HepG2 (cell line): ENCODE data around the gene MAP2K2. TPM values are rescaled to one million over a fixed set of nuclear protein-coding genes. Genes with fewer than 3 reads are reported as not detected.

Source experiments
- CCDC6 ChIP-seq: sonication (generic); formaldehyde crosslinking; IDR thresholded peaks from 2 replicates; pipeline ENCODE4 v1.8.1; 2022; ENCODE audit warnings: mild to moderate bottlenecking, missing genetic modification reagents, moderate library complexity
- CEBPZ ChIP-seq: IDR thresholded peaks from 2 replicates; pipeline ENCODE4 v1.6.1; 2012; ENCODE audit warnings: low read length, improper control_type of control experiment
- CENPX ChIP-seq: sonication (generic); formaldehyde crosslinking; IDR thresholded peaks from 2 replicates; pipeline ENCODE4 v1.9.0; 2021; ENCODE audit warnings: mild to moderate bottlenecking, missing genetic modification reagents, moderate library complexity
- KDM6A ChIP-seq: IDR thresholded peaks from 2 replicates; pipeline ENCODE4 v1.6.1; 2016; ENCODE audit warnings: low read depth
- RERE ChIP-seq: IDR thresholded peaks from 2 replicates; pipeline ENCODE4 v1.6.1; 2016; ENCODE audit warnings: low read depth, missing genetic modification reagents, missing compliant biosample characterization
- TSC22D2 ChIP-seq: sonication (generic); formaldehyde crosslinking; IDR thresholded peaks from 2 replicates; pipeline ENCODE4 v1.5.1; 2020; ENCODE audit warnings: missing genetic modification reagents, mild to moderate bottlenecking, borderline replicate concordance
- ZMYM3 ChIP-seq: sonication (generic); formaldehyde crosslinking; IDR thresholded peaks from 2 replicates; pipeline ENCODE4 v1.5.1; 2020; ENCODE audit warnings: mild to moderate bottlenecking, missing genetic modification reagents
- polyA plus RNA-seq, 8 experiments: library from polyadenylated mRNA; depleted of rRNA in 3 of 8; stranded (reverse) in 7 of 8; unstranded in 1 of 8; fragments of >200 nt; fragmentation: Illumina TruSeq in 4 of 8; extraction: Trizol in 4 of 8; gene quantifications; 2 replicates each; pipeline versions ENCODE4 v1.2.1 to v1.2.3, GENCODE V29; 2011 to 2016; ENCODE audit warnings: low read depth in 4 of 8, missing spikeins in 1 of 8, mixed read lengths in 1 of 8; ENCODE audit not compliant: insufficient read depth in 1 of 8
- total RNA-seq, 5 experiments: library from RNA; depleted of rRNA; stranded (reverse); fragments of >200 nt; fragmentation: Illumina TruSeq; extraction: Trizol; gene quantifications; 2 replicates each; pipeline ENCODE4 v1.2.3, GENCODE V29; 2016; ENCODE audit warnings: low read depth in 1 of 5
- TF ChIP-seq, protein P1 (sequence below), 2 experiments: sonication (generic) in 1 of 2; formaldehyde crosslinking in 1 of 2; IDR thresholded peaks; 2 replicates each; pipeline versions ENCODE4 v1.4.0 to v1.6.1; 2018 to 2020; ENCODE audit warnings: missing genetic modification reagents in 2 of 2, borderline replicate concordance in 1 of 2, low read depth in 1 of 2, mild to moderate bottlenecking in 1 of 2, missing biosample characterization in 1 of 2
- TF ChIP-seq, protein P2 (sequence below): sonication (generic); formaldehyde crosslinking; IDR thresholded peaks from 2 replicates; pipeline ENCODE4 v1.4.0; 2020; ENCODE audit warnings: missing genetic modification reagents

The MAP2K2 gene
- total and polyA plus RNA-seq, 2 of the 13 experiments (the other 11 are each of a cell fraction or from before 2014, with no cell fraction given): 70.3 to 80.9 TPM

DNA sequence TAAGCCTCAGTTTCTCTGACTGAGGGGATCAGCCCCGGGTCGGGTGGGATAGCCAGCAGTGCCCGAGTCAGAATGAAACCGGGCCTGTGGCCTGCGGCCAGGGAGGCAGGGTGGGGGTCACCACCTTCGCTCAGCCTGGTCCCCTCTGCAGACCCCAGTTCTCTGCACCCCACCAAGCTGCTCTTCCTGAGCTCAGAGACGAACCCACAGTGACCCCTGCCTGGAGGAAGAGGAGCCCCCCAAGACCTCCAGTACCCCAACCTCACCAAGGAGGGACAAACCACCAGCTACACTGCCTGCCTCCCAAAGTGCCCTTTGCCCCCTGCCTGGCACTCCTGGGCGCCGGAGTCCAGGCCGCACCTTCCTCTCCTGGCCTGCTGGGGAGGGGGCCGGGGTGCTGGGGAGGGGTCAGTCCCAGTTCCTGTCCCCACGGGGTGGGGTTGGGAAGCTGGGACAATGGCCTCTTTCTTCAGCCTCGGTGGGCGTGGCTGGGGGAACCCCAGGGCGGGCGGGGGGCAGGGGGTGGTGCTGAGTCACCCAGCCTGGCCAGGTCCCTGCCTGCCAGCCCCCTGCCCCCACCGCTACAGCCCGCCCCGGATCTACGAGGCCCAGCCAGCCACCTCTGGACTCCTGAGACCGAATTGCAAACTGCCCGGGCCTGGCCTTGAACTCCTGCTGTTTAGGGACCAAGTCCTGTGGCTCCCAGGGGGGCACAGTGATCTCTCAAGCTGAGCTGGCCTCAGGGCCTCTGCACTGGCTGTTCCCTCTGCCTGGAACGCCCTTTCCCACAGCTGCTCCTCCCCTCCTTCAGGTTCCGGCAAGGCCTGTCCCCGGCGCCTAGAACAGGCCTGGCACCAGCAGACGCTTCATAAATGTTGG lies 71.6 kb downstream of the MAP2K2 start (continued):
- TF ChIP-seq, protein P1, sequence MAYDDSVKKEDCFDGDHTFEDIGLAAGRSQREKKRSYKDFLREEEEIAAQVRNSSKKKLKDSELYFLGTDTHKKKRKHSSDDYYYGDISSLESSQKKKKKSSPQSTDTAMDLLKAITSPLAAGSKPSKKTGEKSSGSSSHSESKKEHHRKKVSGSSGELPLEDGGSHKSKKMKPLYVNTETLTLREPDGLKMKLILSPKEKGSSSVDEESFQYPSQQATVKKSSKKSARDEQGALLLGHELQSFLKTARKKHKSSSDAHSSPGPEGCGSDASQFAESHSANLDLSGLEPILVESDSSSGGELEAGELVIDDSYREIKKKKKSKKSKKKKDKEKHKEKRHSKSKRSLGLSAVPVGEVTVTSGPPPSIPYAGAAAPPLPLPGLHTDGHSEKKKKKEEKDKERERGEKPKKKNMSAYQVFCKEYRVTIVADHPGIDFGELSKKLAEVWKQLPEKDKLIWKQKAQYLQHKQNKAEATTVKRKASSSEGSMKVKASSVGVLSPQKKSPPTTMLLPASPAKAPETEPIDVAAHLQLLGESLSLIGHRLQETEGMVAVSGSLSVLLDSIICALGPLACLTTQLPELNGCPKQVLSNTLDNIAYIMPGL (CRISPR knock-in tag; IDR thresholded peaks at IDR 0.05; ENCODE audit: borderline replicate concordance in 1 of 2, low read depth in 1 of 2): peak; percentile 45 to 88; a peak in 3 of 4 replicates
- peak; percentile 100 for TF ChIP-seq ZMYM3 (CRISPR knock-in tag)
- no peak for TF ChIP-seq CEBPZ
- peak; percentile 69; the same call in 1 of the 2 replicates for TF ChIP-seq KDM6A
- TF ChIP-seq TSC22D2 (CRISPR knock-in tag): peak; percentile 79; the same call in 1 of the 2 replicates
- TF ChIP-seq CCDC6 (CRISPR knock-in tag): peak; percentile 63; the same call in 1 of the 2 replicates
- TF ChIP-seq CENPX (CRISPR knock-in tag): no peak
- no peak; the same call in 1 of the 2 replicates for TF ChIP-seq RERE (CRISPR knock-in tag)
- TF ChIP-seq, protein P2, sequence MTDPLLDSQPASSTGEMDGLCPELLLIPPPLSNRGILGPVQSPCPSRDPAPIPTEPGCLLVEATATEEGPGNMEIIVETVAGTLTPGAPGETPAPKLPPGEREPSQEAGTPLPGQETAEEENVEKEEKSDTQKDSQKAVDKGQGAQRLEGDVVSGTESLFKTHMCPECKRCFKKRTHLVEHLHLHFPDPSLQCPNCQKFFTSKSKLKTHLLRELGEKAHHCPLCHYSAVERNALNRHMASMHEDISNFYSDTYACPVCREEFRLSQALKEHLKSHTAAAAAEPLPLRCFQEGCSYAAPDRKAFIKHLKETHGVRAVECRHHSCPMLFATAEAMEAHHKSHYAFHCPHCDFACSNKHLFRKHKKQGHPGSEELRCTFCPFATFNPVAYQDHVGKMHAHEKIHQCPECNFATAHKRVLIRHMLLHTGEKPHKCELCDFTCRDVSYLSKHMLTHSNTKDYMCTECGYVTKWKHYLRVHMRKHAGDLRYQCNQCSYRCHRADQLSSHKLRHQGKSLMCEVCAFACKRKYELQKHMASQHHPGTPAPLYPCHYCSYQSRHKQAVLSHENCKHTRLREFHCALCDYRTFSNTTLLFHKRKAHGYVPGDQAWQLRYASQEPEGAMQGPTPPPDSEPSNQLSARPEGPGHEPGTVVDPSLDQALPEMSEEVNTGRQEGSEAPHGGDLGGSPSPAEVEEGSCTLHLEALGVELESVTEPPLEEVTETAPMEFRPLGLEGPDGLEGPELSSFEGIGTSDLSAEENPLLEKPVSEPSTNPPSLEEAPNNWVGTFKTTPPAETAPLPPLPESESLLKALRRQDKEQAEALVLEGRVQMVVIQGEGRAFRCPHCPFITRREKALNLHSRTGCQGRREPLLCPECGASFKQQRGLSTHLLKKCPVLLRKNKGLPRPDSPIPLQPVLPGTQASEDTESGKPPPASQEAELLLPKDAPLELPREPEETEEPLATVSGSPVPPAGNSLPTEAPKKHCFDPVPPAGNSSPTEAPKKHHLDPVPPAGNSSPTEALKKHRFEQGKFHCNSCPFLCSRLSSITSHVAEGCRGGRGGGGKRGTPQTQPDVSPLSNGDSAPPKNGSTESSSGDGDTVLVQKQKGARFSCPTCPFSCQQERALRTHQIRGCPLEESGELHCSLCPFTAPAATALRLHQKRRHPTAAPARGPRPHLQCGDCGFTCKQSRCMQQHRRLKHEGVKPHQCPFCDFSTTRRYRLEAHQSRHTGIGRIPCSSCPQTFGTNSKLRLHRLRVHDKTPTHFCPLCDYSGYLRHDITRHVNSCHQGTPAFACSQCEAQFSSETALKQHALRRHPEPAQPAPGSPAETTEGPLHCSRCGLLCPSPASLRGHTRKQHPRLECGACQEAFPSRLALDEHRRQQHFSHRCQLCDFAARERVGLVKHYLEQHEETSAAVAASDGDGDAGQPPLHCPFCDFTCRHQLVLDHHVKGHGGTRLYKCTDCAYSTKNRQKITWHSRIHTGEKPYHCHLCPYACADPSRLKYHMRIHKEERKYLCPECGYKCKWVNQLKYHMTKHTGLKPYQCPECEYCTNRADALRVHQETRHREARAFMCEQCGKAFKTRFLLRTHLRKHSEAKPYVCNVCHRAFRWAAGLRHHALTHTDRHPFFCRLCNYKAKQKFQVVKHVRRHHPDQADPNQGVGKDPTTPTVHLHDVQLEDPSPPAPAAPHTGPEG: peak; percentile 12; the same call in 1 of the 2 replicates
